GM21423 (cell line): Measurements from ENCODE around the gene FHIT.

Experiments used
- ATAC-seq: cut with Tn5 transposase; IDR thresholded peaks from one replicate; pipeline ENCODE4 v1.9.1; 2021; ENCODE audit warnings: mild to moderate bottlenecking, moderate library complexity; ENCODE audit not compliant: unreplicated experiment

The FHIT gene

GRCh38 chr3:60867200-60867599, 384.1 kb downstream of the FHIT start:
- ATAC-seq: no peak

DNA sequence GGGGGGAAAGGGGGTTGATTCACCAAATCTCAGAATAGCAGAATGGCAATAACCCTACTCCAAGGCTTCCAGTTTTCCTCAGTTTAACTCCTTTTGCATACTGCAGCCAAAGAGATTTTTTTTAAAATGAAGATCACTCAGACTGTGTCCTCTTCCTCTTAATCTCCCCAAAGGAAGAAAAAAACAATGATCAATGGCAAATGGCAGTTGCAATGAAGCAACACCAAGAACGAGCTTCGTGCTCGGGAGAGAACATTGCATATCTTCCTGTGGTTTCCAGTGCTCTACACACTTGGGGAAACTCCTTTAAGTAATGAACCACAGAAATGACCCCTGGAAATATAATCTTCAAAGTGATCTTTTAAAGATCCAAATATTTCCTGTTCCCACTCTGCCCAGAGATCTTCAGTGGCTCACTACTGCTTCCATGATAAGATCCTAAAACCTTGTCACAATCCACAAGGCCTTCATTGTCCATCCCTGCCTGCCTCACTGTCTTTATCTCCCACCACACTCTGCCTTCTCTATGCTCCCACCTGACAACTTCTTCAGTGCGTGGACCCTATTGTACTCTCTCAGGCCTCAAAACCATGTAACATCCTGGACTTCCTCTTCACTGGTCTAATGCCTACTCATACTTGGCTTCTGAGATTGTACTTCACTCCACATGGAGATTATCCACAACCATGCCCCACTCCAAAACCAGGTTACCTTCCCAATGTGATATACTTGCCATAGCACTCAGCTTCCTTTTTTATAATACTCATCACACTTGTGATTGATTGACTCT, 394.8 kb downstream of the FHIT start:
- no peak for ATAC-seq

- ATAC-seq: no peak
Observed at GRCh38 chr3:60855250-60855649, 396.0 kb downstream of the FHIT start.

DNA sequence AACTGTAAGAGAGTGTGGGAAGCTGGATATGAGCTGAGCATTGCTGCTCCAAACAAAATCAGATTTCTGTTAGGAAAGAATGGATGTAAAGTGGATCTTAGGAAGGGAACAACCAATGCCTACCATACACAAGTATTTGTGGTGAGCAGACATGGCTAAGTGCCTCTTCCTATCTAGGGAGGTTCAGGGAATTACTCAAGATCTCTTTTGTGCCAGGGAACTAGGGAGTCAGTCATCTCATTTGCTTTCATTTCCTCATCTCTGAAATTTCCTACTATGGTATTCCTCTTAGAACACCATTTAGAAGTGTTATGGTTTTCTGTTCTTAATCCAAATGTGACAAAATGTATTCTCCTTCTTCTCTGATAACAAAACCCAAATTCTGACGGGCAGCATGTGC, 396.5 kb downstream of the FHIT start:
- no peak for ATAC-seq

- no peak for ATAC-seq
Observed at GRCh38 chr3:60847791-60848190, 403.5 kb downstream of the FHIT start.

GRCh38 chr3:60844256-60844655, 407.0 kb downstream of the FHIT start:
- ATAC-seq: no peak

DNA sequence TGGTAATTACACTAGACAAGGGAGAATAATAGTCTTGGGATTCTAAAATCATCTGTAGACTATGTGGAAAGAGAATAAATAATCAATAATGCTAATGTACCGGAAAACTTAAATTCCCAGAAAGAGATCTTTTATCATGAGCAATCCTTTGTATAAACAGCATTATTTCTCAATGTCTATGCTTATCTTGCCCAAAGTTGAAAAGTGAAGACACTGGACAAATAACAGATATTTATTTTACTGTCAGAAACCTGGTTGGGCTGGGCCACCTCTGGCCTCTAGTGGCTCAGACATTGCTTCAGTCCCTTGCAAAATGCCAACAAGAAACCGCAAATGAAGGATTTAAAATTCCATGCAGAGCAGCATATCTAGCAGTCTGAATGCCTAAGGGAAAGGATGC, 409.9 kb downstream of the FHIT start:
- ATAC-seq: no peak

- ATAC-seq: no peak
Observed at GRCh38 chr3:60839246-60839645, 412.0 kb downstream of the FHIT start.

DNA sequence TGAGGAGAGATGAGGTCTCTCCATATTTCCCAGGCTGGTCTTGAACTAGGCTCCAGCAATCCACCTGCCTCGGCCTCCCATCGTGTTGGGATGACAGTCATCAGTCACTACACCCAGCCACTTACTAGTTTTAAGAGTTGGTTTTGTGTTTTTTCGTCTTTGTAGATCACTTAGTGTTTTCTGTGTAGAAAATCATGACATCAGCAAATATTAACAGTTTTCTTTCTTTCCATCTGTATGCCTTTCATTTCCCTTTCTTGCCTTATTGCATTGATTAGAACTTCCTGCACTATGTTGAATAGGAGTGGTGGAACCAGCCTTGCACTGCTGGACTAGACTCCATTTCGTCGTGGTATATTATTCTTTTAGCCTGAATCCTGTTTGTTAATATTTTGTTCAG, 415.5 kb downstream of the FHIT start:
- ATAC-seq: no peak

DNA sequence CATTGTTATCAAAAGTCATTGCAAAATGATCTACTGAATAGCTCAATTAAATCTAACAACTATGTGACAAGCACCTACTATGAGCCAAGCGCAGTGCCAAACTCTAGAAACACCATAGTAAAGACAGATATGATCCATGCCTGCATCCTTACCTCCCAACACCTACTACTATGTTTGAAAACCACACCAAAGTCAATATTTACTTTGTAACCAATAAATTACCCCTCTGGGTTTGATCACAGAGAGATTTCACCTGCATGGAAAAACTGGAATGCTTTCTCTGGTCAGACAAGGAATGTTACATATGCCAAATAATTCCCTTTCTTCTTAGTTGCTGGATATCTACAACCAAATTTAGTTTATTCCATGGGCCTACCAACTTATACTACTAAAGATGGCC, 422.2 kb downstream of the FHIT start:
- ATAC-seq: no peak

- no peak for ATAC-seq
Observed at GRCh38 chr3:60827666-60828065, 423.6 kb downstream of the FHIT start.

DNA sequence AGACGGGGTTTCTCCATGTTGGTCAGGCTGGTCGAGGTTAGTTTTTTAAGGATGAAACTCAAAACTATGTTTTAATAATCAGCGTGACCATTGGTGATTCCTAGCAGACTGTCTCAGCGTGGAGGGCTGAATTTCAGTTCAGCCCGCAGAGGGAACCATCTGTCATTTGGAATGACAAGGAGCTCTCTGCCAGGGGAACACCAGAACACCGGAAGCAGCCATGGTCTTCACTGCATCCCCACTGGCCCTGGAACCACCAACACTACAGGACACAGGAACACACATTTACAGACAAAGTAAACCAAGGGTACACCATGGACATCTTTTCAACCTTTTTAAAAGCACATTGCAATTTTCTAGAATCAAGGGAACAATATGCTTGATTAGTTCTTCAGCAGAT, 424.7 kb downstream of the FHIT start:
- no peak for ATAC-seq

- ATAC-seq: no peak
Observed at GRCh38 chr3:60812502-60812901, 438.8 kb downstream of the FHIT start.

GRCh38 chr3:60810881-60811280, 440.4 kb downstream of the FHIT start:
- no peak for ATAC-seq

DNA sequence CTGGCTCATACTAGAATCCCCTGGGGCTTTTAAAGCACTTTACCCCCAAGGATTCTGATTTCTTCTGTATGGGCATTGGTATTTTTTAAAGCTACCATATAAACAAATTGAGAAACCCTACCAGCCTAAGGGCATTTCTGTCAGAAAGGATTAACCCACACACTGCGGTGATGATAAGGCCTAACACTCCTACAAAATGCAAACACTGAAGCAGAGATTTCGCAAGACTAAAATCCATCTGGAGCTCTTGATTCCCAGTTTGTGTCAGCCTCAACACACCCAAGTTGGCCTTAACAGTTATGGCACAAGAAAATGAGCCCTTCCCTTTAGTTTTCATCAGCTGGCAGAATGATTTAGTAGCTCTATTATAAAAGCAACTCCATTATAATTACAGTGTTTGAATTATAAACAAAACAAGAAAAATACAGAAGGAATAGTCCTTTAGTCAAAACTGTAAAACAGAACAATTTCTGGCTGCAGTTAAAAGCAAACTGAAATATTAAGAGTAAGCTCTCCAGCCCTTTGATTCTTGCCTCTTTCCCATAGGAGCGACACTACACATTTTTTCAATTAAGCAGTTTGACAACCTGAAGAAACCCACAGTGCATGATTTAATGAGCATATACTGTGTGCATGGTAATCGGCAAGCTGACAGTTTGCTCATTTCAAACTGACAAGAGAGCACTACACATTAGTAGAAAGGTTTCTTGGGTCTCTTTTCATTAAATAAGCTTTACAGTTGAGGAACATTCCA, 441.2 kb downstream of the FHIT start:
- ATAC-seq: no peak

DNA sequence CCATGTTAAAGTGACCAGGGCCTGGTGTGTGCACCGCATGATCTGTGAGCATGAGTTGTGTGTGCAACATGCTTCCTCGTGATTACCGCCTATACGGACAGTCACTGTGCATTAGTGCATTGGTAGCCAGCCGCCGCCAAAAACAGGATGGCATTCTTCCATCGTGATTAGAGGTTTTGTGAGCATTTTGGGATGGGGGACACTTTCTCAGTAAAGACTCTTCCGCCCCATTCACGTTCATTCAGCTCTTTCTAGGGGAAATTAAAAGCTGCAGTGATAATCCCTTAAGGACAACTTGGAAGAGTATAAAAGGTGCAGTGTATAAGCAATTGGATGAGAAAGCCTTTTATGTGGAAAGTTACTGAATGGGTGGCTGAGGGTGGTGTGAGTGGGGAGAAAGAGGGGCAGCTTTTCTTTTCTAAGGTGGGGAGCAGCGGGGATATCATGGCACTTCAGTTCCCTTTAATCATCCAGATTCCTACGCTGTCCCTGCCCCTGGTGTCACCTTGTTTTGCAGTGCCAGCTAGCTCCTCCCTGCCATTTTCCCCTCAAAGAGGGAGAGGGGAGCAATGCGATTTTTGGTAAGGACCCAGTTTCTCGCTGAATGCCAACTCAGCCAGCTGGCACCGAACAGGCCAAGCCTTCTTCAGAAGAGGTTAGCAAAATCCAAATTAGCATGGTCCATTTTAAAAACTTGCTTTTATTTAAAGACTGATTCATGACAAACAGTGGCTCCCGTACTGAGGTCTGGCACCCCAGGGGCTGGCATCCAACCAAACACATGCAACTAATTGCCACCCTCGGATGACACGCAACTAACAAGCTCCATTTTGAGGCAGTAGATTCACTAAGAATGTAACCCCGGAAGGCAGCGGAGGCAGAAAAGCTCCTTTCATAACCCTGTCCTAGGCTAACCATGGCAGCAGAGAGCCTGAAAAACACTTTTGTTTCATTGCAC, 447.8 kb downstream of the FHIT start:
- ATAC-seq: no peak

DNA sequence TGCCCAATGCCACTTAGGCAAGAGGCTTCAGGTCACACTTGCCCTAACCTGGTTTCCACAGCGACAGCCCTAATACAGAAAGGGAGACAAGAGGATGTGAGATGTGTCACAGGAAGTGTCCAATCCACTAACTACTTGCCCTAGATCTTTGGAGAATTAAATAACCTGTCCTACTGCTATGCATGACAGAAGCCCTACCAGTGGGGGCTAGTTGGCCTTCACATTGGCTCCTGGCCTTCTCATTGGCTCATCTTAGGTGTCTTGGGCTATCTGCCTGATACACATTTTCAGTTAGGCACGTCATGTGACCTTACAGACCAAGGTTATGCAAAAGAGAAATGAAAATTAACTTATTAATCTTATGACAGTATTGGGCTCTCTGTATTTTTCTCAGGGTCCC, 449.9 kb downstream of the FHIT start:
- no peak for ATAC-seq

DNA sequence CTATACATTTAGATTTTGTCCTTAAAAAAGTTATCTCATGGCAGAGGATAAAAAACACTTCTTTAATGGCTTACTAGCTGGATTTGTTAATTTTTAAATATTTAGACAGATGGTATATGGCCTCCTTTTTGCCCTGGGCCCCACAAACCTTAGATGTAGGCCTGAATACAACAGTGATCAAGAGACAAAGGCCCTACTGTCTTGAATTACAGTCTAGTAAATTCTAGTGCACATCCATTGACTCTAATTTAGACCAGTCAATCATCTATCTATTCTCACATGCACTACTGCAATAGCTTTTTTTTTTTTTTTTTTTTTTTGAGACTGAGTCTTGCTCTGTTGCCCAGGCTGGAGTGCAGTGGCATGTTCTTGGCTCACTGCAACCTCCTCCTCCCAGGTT, 452.8 kb downstream of the FHIT start:
- ATAC-seq: no peak

DNA sequence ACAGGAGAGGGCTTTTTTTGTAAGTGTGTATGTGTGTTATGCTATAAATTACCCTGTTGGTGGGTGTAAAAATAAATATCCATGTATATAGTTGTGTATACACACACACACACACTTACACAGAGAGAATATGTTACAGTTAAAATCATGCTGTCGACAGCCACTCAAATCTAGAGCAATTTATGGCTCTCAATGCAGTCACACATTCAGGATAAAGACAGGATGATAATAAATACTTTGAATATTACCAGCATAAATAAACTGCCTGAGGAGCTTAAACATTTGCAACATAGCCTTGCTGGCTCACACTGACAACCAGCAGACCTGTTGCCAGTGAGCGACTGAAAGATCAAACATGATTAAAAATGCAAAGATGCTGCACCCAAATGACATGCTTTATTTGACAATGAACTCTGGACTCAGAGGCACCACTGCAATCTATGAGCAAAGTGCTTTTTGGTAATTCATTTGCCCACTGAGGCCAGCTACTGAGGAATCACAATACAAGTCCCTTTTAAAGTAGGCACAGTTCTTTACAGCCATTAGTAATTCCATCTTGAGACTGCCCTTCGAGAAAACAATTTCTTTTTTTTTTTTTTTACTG, 458.9 kb downstream of the FHIT start:
- ATAC-seq: no peak

DNA sequence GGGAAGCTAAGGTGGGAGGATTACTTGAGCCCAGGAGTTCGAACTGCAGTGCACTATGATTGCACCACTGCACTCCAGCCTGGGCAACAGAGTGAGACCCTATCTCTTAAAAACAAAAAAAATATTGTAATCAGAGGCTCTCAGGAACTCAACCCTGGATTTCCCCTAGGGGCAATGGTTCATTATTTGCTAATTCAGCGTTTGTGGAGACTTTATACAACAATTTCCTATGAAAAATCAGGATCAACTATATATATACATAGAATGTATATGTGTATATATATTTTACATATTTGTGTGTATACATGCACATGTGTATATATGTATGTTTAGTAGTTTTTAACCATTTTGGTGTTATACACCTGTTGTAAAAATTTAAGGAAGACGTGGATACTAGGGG, 463.1 kb downstream of the FHIT start:
- no peak for ATAC-seq

DNA sequence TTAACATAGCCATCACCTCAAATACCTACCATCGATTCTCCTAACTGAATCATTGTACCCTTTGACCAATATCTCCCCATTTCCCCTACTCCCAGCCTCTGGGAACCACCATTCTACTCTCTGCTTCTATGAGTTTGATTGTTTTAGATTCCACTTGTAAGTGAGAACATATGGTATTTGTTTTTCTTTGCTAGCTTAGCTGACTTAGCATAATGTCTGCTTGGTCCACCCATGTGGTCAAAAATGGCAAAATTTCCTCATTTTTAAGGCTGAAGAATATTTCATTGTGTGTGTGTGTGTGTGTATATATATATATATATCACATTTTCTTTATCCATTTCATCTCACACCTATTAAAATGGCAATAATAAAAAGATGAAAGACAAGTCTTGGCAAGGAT, 469.3 kb downstream of the FHIT start:
- no peak for ATAC-seq
